K562 (cell line): ENCODE data around the gene EVA1B. TPM values are rescaled to one million over a fixed set of nuclear protein-coding genes. Genes with fewer than 3 reads are reported as not detected.

Experiments used
- ARID3A ChIP-seq: IDR thresholded peaks from 2 replicates; pipeline ENCODE4 v1.6.1; 2012; ENCODE audit warnings: low read depth, low read length, improper control_type of control experiment, borderline replicate concordance
- CBFA2T2 ChIP-seq: fragments of 450-650 bp; conservative IDR thresholded peaks from 2 replicates; pipeline ENCODE4 v1.6.1; 2017; ENCODE audit warnings: mild to moderate bottlenecking
- DACH1 ChIP-seq: fragments of 450-650 bp; IDR thresholded peaks from 2 replicates; pipeline ENCODE4 v1.6.1; 2018; ENCODE audit not compliant: partially characterized antibody
- HCFC1 ChIP-seq: IDR thresholded peaks from 2 replicates; pipeline ENCODE4 v1.6.1; 2012; ENCODE audit warnings: low read depth, low read length, improper control_type of control experiment
- KLF1 ChIP-seq: fragments of 450-650 bp; IDR thresholded peaks from 2 replicates; pipeline ENCODE4 v1.6.1; 2016; ENCODE audit warnings: missing genetic modification characterization, missing compliant biosample characterization
- MBD1 ChIP-seq: fragments of 250-450 bp; sonication (Bioruptor Pico); IDR thresholded peaks from 2 replicates; pipeline ENCODE4 v1.8.0; 2022; ENCODE audit warnings: inconsistent platforms
- MCM2 ChIP-seq: fragments of 450-650 bp; IDR thresholded peaks from 2 replicates; pipeline ENCODE4 v1.6.1; 2017; ENCODE audit warnings: low read depth, mild to moderate bottlenecking
- MTA3 ChIP-seq: fragments of 450-650 bp; formaldehyde crosslinking; IDR thresholded peaks from 2 replicates; pipeline ENCODE4 v1.6.1; 2017; ENCODE audit warnings: mild to moderate bottlenecking, borderline replicate concordance
- NCOA1 ChIP-seq: fragments of 450-650 bp; IDR thresholded peaks from 2 replicates; pipeline ENCODE4 v1.6.1; 2016; ENCODE audit warnings: low read depth
- NCOA2 ChIP-seq, 2 experiments: fragments of 450-650 bp; IDR thresholded peaks; 2 replicates each; pipeline ENCODE4 v1.6.1; 2018; ENCODE audit warnings: mild to moderate bottlenecking in 2 of 2, moderate library complexity in 1 of 2; ENCODE audit not compliant: partially characterized antibody in 2 of 2
- PML ChIP-seq: IDR thresholded peaks from 2 replicates; pipeline ENCODE4 v1.6.1; 2012; ENCODE audit warnings: low read length, inconsistent platforms
- POLR2AphosphoS5 ChIP-seq: IDR thresholded peaks from 2 replicates; pipeline ENCODE4 v1.6.1; 2011; ENCODE audit warnings: mild to moderate bottlenecking, low read depth, low read length, moderate library complexity; ENCODE audit not compliant: control insufficient read depth, insufficient read depth
- POLR2B ChIP-seq: fragments of 450-650 bp; IDR thresholded peaks from 2 replicates; pipeline ENCODE4 v1.6.1; 2018; ENCODE audit warnings: low read depth; ENCODE audit not compliant: partially characterized antibody
- POLR3A ChIP-seq: IDR thresholded peaks from 2 replicates; pipeline ENCODE4 v1.6.1; 2011; ENCODE audit warnings: borderline replicate concordance, mild to moderate bottlenecking, moderate library complexity; ENCODE audit not compliant: insufficient read length, insufficient read depth; ENCODE audit errors: extremely low read depth
- SMAD3 ChIP-seq: fragments of 450-650 bp; formaldehyde crosslinking; conservative IDR thresholded peaks from 2 replicates; pipeline ENCODE4 v1.4.0; 2020; ENCODE audit warnings: mild to moderate bottlenecking
- SMARCE1 ChIP-seq: fragments of 450-650 bp; IDR thresholded peaks from 2 replicates; pipeline ENCODE4 v1.7.1; 2016; ENCODE audit warnings: mild to moderate bottlenecking
- SOX6 ChIP-seq: fragments of 450-650 bp; IDR thresholded peaks from 2 replicates; pipeline ENCODE4 v1.6.1; 2014; ENCODE audit warnings: mild to moderate bottlenecking
- SPI1 ChIP-seq: IDR thresholded peaks from 2 replicates; pipeline ENCODE4 v1.6.1; 2011; ENCODE audit warnings: low read depth, low read length, control low read depth, borderline replicate concordance
- TAF9B ChIP-seq: fragments of 450-650 bp; IDR thresholded peaks from 2 replicates; pipeline ENCODE4 v1.6.1; 2018; ENCODE audit warnings: mild to moderate bottlenecking; ENCODE audit not compliant: partially characterized antibody
- TFE3 ChIP-seq: fragments of 450-650 bp; formaldehyde crosslinking; IDR thresholded peaks from 2 replicates; pipeline ENCODE4 v1.4.0; 2020; ENCODE audit warnings: mild to moderate bottlenecking, mixed read lengths
- U2AF1 ChIP-seq: fragments of 200-400 bp; formaldehyde crosslinking; optimal IDR thresholded peaks from 2 replicates; pipeline ENCODE3; 2017; ENCODE audit warnings: mild to moderate bottlenecking, low read depth, low read length, moderate library complexity
- XRCC5 ChIP-seq: fragments of 200-400 bp; formaldehyde crosslinking; IDR thresholded peaks from 2 replicates; pipeline ENCODE4 v1.6.1; 2017; ENCODE audit warnings: low read depth, mild to moderate bottlenecking, low read length
- ZNF124 ChIP-seq: sonication (generic); formaldehyde crosslinking; IDR thresholded peaks from 2 replicates; pipeline ENCODE4 v1.8.1; 2022; ENCODE audit warnings: missing genetic modification reagents
- ZNF197 ChIP-seq: fragments of 200-800 bp; sonication (Bioruptor generic); IDR thresholded peaks from 2 replicates; pipeline ENCODE4 v1.6.1; 2016; ENCODE audit warnings: low read depth, missing genetic modification characterization, missing compliant biosample characterization
- ZNF232 ChIP-seq: sonication (generic); formaldehyde crosslinking; IDR thresholded peaks from 2 replicates; pipeline ENCODE4 v1.8.0; 2022; ENCODE audit warnings: mild to moderate bottlenecking, missing genetic modification reagents
- polyA plus RNA-seq, 8 experiments: library from polyadenylated mRNA; depleted of rRNA in 4 of 8; stranded (reverse) in 5 of 8; unstranded in 3 of 8; fragments of >200 nt; fragmentation: Nextera tagmentation in 2 of 8; fragmentation: Illumina TruSeq in 1 of 8; extraction: Ambion mirVana in 2 of 8; extraction: Trizol in 1 of 8; gene quantifications; 2 replicates each; pipeline versions ENCODE4 v1.2.1 to v1.2.3, GENCODE V29; 2011 to 2014; ENCODE audit warnings: inconsistent platforms in 1 of 8, missing spikeins in 1 of 8
- total RNA-seq, 7 experiments: library from RNA; depleted of rRNA in 6 of 7; stranded (reverse); fragments of >200 nt in 6 of 7; fragmentation: Illumina TruSeq in 2 of 7; extraction: Trizol in 2 of 7; gene quantifications; 2 replicates each; pipeline versions ENCODE4 v1.2.1 to v1.2.3, GENCODE V29; 2011 to 2021; ENCODE audit warnings: low replicate concordance in 1 of 7

Gene EVA1B
- total and polyA plus RNA-seq, 9 of the 15 experiments (the other 6 are each of a cell fraction or from before 2014, with no cell fraction given) = 0.08 to 65.7 (median 2.4) TPM

GRCh38 chr1:36306902-36307456 lies 16.5 kb downstream of the EVA1B start (continued):
- no peak for TF ChIP-seq ARID3A
- TF ChIP-seq MTA3 = no peak
- no peak for TF ChIP-seq MCM2
- TF ChIP-seq KLF1 (tag) = no peak
- TF ChIP-seq SPI1 = no peak
- no peak for TF ChIP-seq NCOA2 (IDR thresholded peaks at IDR 0.05; ENCODE audit: partially characterized antibody in 2 of 2)
- no peak for TF ChIP-seq ZNF232 (CRISPR knock-in tag)
- TF ChIP-seq POLR2AphosphoS5 = no peak
- TF ChIP-seq TFE3 (CRISPR knock-in tag) = no peak
- TF ChIP-seq HCFC1 = no peak
- peak; percentile 79; the same call in 1 of the 2 replicates for TF ChIP-seq NCOA1
- TF ChIP-seq POLR2B = peak; percentile 88
- TF ChIP-seq MBD1 = no peak
- TF ChIP-seq SMARCE1 = 0 out of 2 replicates have a peak, but pooled peaks have one; percentile 54
- 0 out of 2 replicates have a peak, but pooled peaks have one; percentile 33 for TF ChIP-seq SOX6
- TF ChIP-seq SMAD3 (CRISPR knock-in tag) = no peak
- TF ChIP-seq DACH1 = no peak
- TF ChIP-seq U2AF1 = no peak
- no peak for TF ChIP-seq PML
- no peak for TF ChIP-seq POLR3A
- TF ChIP-seq TAF9B = no peak
- TF ChIP-seq ZNF197 (CRISPR knock-in tag) = no peak
- 0 out of 2 replicates have a peak, but pooled peaks have one; percentile 18 for TF ChIP-seq XRCC5
- no peak for TF ChIP-seq ZNF124 (CRISPR knock-in tag)
- no peak for TF ChIP-seq CBFA2T2
